ENCODE measurements around the gene C9orf85. TPM values are rescaled to one million over a fixed set of nuclear protein-coding genes. Genes with fewer than 3 reads are reported as not detected.

C9orf85 gene
- total and polyA plus RNA-seq, 2 donors (not counting 3 experiments of a cell fraction or from before 2014, with no cell fraction given) = 8.3 to 11.3 TPM

GRCh38 chr9:71981944-71982343, 70.5 kb downstream of the C9orf85 start:
- ChIA-PET POLR2A (no interaction called here), CTCF (interaction anchor here (0.6 kb wide), 1 partner anchor 189 kb away, joined by 3 read pairs; no protein-coding TSS in a partner anchor)
- Histone ChIP-seq H3K4me2 (ENCODE audit: insufficient read depth, low read length) (no peak overlapping the region), H3K27me3 (ENCODE audit: control insufficient read depth in 2 of 2, insufficient read depth in 2 of 2, low read length in 2 of 2) (no peaks in the 10 kb centered on the region), H3K27ac (ENCODE audit: insufficient read depth, low read depth, low read length) (no peak overlapping the region), H3K79me2 (ENCODE audit: control insufficient read depth, insufficient read depth, low read length) (no peaks in the 10 kb centered on the region), H3K9me1 (replicated peaks; ENCODE audit: control insufficient read depth, extremely low read depth, insufficient read depth, low read length) (no peaks in the 10 kb centered on the region), H3K36me3 (ENCODE audit: control insufficient read depth in 2 of 2, extremely low read depth in 1 of 2, insufficient read depth in 2 of 2, low read length in 2 of 2) (no peaks in the 10 kb centered on the region), H4K20me1 (replicated peaks; ENCODE audit: control insufficient read depth, extremely low read depth, insufficient read depth, low read length) (no peaks in the 10 kb centered on the region), H3K4me3 (replicated peaks in 1 of 3; ENCODE audit: insufficient read depth in 1 of 3, low read depth in 1 of 3, low read length in 3 of 3) (no peak overlapping the region), H3K4me1 (ENCODE audit: control insufficient read depth, extremely low read depth, insufficient read depth, low read length) (no peaks in the 10 kb centered on the region), H2AFZ (ENCODE audit: low read depth, low read length) (no peak overlapping the region), H3K9ac (replicated peaks; ENCODE audit: extremely low read depth, insufficient read depth, low read length) (no peak overlapping the region), H3K9me3 (replicated peaks; ENCODE audit: control insufficient read depth, insufficient read depth, low read length) (no peaks in the 10 kb centered on the region)
- TF ChIP-seq GATA2 (IDR thresholded peaks at IDR 0.05; ENCODE audit: insufficient read depth, insufficient read length, low read depth, low read length) (no peak), FOS (IDR thresholded peaks at IDR 0.05; ENCODE audit: borderline replicate concordance, insufficient read depth, low read length) (no peak), MAX (IDR thresholded peaks at IDR 0.05; ENCODE audit: insufficient read depth, insufficient read length) (no peak), JUN (IDR thresholded peaks at IDR 0.05; ENCODE audit: borderline replicate concordance, insufficient read depth, insufficient read length, low read depth) (no peak), CTCF (IDR thresholded peaks at IDR 0.05; ENCODE audit: extremely low read depth in 1 of 2, insufficient read depth in 1 of 2, low read depth in 1 of 2, low read length in 2 of 2) (no peak), POLR2A (IDR thresholded peaks at IDR 0.05; ENCODE audit: low read depth, low read length) (no peak), POLR2AphosphoS5 (IDR thresholded peaks at IDR 0.05; ENCODE audit: insufficient read depth, low read depth, low read length) (no peak), EZH2 (IDR thresholded peaks at IDR 0.05; ENCODE audit: borderline replicate concordance, low read depth, low read length, severe bottlenecking) (no peak), MYC (IDR thresholded peaks at IDR 0.05; ENCODE audit: low read depth, low read length) (no peak)
- dilution Hi-C loops (cut with MboI; ENCODE audit: extremely low pct_ligation_motif_present, low sequenced_read_pairs) (no loop called here), intact Hi-C loops (cut with micrococcal nuclease) (no loop called here)
- DNase-seq (ENCODE audit: low read depth, low spot score) (no peak), FAIRE-seq (no peak)
- no TSS peak for BruUV-seq (replicated peaks)
